ENCODE measurements around the gene PTAR1. TPM values are rescaled to one million over a fixed set of nuclear protein-coding genes. Genes with fewer than 3 reads are reported as not detected.

Gene PTAR1
- total and polyA plus RNA-seq, 11 donors: 5.8 to 37.4 (median 23.7) TPM

DNA sequence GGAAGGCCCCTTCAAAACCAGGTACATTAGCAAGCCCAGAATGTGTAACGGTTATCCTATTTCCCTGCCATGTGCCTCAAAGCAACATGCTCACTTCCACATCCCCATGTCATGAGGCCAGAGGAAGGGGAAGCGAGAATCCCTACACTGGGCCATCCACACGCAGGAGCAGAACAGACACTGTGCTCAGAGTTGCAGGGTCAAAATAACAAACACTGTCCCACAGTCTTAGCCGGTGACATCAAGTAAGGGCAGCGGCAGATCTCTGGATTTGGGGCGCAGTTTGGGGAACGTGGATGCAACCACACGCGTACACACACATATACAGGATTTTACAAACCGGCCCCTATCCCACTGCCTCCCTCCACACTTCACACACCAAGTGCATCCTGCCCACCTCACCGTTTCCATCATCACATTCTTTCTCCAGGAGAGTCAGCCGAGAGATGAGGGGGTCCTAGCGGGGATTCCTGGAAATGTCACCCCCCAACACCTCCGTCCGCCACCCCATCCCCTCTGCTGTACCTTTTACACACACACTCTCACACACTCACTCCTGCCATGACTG is 88.4 kb downstream of the PTAR1 start:
- intact Hi-C loops (cut with DNase I): loop anchor here in 8 of 10 donors (5.0 to 10.0 kb wide), 6 partner anchors 86 to 247 kb away; no protein-coding TSS in a partner anchor
- no peak for TF ChIP-seq POLR2A (IDR thresholded peaks at IDR 0.05)
- TF ChIP-seq, protein P1, sequence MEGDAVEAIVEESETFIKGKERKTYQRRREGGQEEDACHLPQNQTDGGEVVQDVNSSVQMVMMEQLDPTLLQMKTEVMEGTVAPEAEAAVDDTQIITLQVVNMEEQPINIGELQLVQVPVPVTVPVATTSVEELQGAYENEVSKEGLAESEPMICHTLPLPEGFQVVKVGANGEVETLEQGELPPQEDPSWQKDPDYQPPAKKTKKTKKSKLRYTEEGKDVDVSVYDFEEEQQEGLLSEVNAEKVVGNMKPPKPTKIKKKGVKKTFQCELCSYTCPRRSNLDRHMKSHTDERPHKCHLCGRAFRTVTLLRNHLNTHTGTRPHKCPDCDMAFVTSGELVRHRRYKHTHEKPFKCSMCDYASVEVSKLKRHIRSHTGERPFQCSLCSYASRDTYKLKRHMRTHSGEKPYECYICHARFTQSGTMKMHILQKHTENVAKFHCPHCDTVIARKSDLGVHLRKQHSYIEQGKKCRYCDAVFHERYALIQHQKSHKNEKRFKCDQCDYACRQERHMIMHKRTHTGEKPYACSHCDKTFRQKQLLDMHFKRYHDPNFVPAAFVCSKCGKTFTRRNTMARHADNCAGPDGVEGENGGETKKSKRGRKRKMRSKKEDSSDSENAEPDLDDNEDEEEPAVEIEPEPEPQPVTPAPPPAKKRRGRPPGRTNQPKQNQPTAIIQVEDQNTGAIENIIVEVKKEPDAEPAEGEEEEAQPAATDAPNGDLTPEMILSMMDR (IDR thresholded peaks at IDR 0.05): no peak
- H3K9me3 ChIP-seq: no peaks in the 10 kb centered on the region
- DNase-seq (peak in 2 of 5 donors; percentile 24 to 53), ATAC-seq (peak in 3 of 4 donors; percentile 19 to 38 (median 23))
- WGBS, 4 donors: 34 to 52% (median 39%) methylated on average over 15 of the region's 15 CpGs
- peak overlapping the region in 10 of 12 donors; percentile 35 to 89 (median 79) for H3K27ac ChIP-seq
- H3K27me3 ChIP-seq: no peaks in the 10 kb centered on the region
- peaks cover 0 to 27% (median 8%) of the 10 kb centered on the region in 12 donors for H3K4me1 ChIP-seq
- peak overlapping the region; percentile 48 to 99 (median 82) for H3K4me3 ChIP-seq
- H3K36me3 ChIP-seq: no peaks in the 10 kb centered on the region

DNA sequence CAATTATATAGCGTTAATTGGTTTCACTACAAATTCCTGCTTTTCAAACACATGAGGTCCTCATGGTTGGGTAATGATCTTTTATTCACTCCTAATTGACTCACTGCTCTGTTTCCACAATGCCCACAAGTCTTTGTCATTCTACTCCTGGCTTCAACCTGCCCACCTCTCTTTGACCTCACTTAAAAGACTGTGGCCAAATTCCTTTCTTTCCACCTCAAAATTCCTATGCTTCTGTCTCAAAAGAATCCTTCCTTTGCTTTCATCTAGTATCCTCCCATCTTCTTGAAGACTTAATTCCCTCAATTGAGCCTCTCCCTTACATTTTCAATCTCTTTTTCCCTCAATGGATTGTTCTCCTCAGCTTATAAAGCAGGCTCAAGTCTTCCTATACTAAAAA is 92.5 kb downstream of the PTAR1 start:
- H3K27ac ChIP-seq: no peak overlapping the region
- no peaks in the 10 kb centered on the region for H3K9me3 ChIP-seq
- peaks cover 0 to 15% (median 3%) of the 10 kb centered on the region in 12 donors for H3K4me1 ChIP-seq
- H3K4me3 ChIP-seq: no peak overlapping the region
- ATAC-seq (no peak), DNase-seq (no peak)
- WGBS, 4 donors: 96 to 100% (median 99%) methylated on average over 1 of the region's 1 CpG
- H3K27me3 ChIP-seq: no peaks in the 10 kb centered on the region
- H3K36me3 ChIP-seq: no peaks in the 10 kb centered on the region
- intact Hi-C loops (cut with DNase I): loop anchor here in 2 of 10 donors (10.0 kb wide), 1 partner anchor 83 kb away; no protein-coding TSS in a partner anchor
- no peak for TF ChIP-seq POLR2A (IDR thresholded peaks at IDR 0.05)
- TF ChIP-seq, protein P1 (IDR thresholded peaks at IDR 0.05): no peak

DNA sequence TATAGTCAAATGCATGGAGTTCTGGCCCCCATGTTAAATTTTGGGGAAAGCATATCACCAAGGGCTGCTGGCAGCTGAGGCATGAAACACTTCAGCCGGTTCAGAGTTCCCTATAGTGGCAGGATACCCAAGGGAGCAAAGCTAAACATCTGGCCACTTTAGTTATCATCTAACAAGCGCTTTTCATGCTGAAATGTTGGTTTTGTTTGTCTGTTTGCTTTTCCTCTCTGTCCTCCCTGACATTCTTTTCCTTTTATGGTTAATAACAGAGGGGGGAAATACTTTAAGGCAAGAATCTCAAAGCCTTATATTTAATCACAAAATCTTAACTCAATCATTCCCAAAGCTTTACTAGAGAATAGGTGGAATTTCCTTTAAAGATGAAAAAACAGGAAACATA is 99.5 kb downstream of the PTAR1 start:
- Histone ChIP-seq H3K27me3 (no peaks in the 10 kb centered on the region), H3K9me3 (no peaks in the 10 kb centered on the region), H3K4me3 (no peak overlapping the region), H3K4me1 (no peaks in the 10 kb centered on the region), H3K36me3 (no peaks in the 10 kb centered on the region), H3K27ac (no peak overlapping the region)
- no peak for ATAC-seq
- 54 to 66% (median 63%) methylated on average over 2 of the region's 2 CpGs for WGBS, 4 donors
- DNase-seq: no peak
- intact Hi-C loops (cut with DNase I): loop anchor here in 2 of 10 donors (10.0 kb wide), 1 partner anchor 76 kb away; no protein-coding TSS in a partner anchor
- no peak for TF ChIP-seq POLR2A (IDR thresholded peaks at IDR 0.05)
- TF ChIP-seq, protein P1 (IDR thresholded peaks at IDR 0.05): no peak

Other genes starting within 250 kb of the PTAR1 start
- gene APBA1, start 87.6 kb downstream of the PTAR1 start, total RNA-seq: 1 to 10 TPM; 1.0 to 6.2 (median 2.4) TPM
- gene APBA1, start 87.6 kb downstream of the PTAR1 start, polyA plus RNA-seq: 1 to 10 TPM in 1 of 2 donors, under 1 TPM in 1; 0.61 to 1.7 TPM
- gene CFAP95, start 60.8 kb upstream of the PTAR1 start, total RNA-seq: 1 to 10 TPM in 1 of 9 donors, under 1 TPM in 3, not detected in 5; 0.45 to 1.1 (median 0.49) TPM
- not detected for gene CFAP95, start 60.8 kb upstream of the PTAR1 start, polyA plus RNA-seq